ENCODE results near the gene ACSL3. TPM values are rescaled to one million over a fixed set of nuclear protein-coding genes. Genes with fewer than 3 reads are reported as not detected.
A peak's percentile ranks its signal among the peaks of the same experiment; 100 is the strongest.
"Not testable (repeated sequence)": the region's sequence is repeated elsewhere in the genome, so short reads cannot be mapped to it uniquely, and the experiment has no call there.

The ACSL3 gene
- total RNA-seq, 2 donors from 2014 or later: 36.1 to 37.1 TPM

GRCh38 chr2:222915092-222915957, 54.5 kb downstream of the ACSL3 start:
- Mint-ChIP-seq H3K27ac (peak overlapping the region in 1 of 2 donors; percentile 9), H3K36me3 (no peaks in the 10 kb centered on the region), H3K9me3 (no peaks in the 10 kb centered on the region)
- ATAC-seq: no peak
- no peak for DNase-seq (ENCODE audit: low spot score in 2 of 2)

GRCh38 chr2:222916229-222917197, 55.7 kb downstream of the ACSL3 start:
- no peak for ATAC-seq
- Mint-ChIP-seq H3K27ac (no peak overlapping the region), H3K36me3 (no peaks in the 10 kb centered on the region), H3K9me3 (no peaks in the 10 kb centered on the region)
- DNase-seq (ENCODE audit: low spot score in 2 of 2): no peak

- not testable (repeated sequence) for H3K27ac Mint-ChIP-seq, ATAC-seq, H3K36me3 Mint-ChIP-seq
These were observed 56.4 kb downstream of the ACSL3 start for GRCh38 chr2:222917212-222917611.

GRCh38 chr2:222919841-222920526, 59.1 kb downstream of the ACSL3 start:
- ATAC-seq: no peak
- H3K9me3 Mint-ChIP-seq: no peaks in the 10 kb centered on the region
- DNase-seq (ENCODE audit: low spot score in 2 of 2): no peak
- H3K36me3 Mint-ChIP-seq: peaks cover 0 to 4% of the 10 kb centered on the region in 2 donors
- H3K27ac Mint-ChIP-seq: peak overlapping the region in 1 of 2 donors; percentile 4

More at GRCh38 chr2:222917212-222917611, 56.4 kb downstream of the ACSL3 start:
- not testable (repeated sequence) for DNase-seq (ENCODE audit: low spot score in 2 of 2); H3K9me3 Mint-ChIP-seq

- ATAC-seq (no peak), DNase-seq (ENCODE audit: low spot score in 2 of 2) (no peak)
- peak overlapping the region in 1 of 2 donors; percentile 53 for H3K27ac Mint-ChIP-seq
- H3K36me3 Mint-ChIP-seq: peaks cover 0 to 4% of the 10 kb centered on the region in 2 donors
- no peaks in the 10 kb centered on the region for H3K9me3 Mint-ChIP-seq
These were observed 59.9 kb downstream of the ACSL3 start for GRCh38 chr2:222920657-222921186.

- ATAC-seq (no peak), DNase-seq (ENCODE audit: low spot score in 2 of 2) (no peak)
- Mint-ChIP-seq H3K9me3 (no peaks in the 10 kb centered on the region), H3K27ac (peak overlapping the region in 1 of 2 donors; percentile 65), H3K36me3 (peaks cover 0 to 4% of the 10 kb centered on the region in 2 donors)
These were observed 61.4 kb downstream of the ACSL3 start for GRCh38 chr2:222922019-222922800.

- ATAC-seq (no peak), DNase-seq (ENCODE audit: low spot score in 2 of 2) (no peak)
- peaks cover 8 to 11% of the 10 kb centered on the region in 2 donors for H3K36me3 Mint-ChIP-seq
- H3K27ac Mint-ChIP-seq: no peak overlapping the region
- H3K9me3 Mint-ChIP-seq: no peaks in the 10 kb centered on the region
These were observed 66.1 kb downstream of the ACSL3 start for GRCh38 chr2:222926915-222927314.

- DNase-seq (ENCODE audit: low spot score in 2 of 2) (no peak), ATAC-seq (no peak)
- no peak overlapping the region for H3K27ac Mint-ChIP-seq
- H3K36me3 Mint-ChIP-seq: peaks cover 9% of the 10 kb centered on the region in 2 donors
- no peaks in the 10 kb centered on the region for H3K9me3 Mint-ChIP-seq
These were observed 66.8 kb downstream of the ACSL3 start for GRCh38 chr2:222927600-222927999.

- Mint-ChIP-seq H3K9me3 (no peaks in the 10 kb centered on the region), H3K36me3 (peaks cover 10 to 12% of the 10 kb centered on the region in 2 donors), H3K27ac (no peak overlapping the region)
- DNase-seq (ENCODE audit: low spot score in 2 of 2): no peak
- no peak for ATAC-seq
These were observed 67.5 kb downstream of the ACSL3 start for GRCh38 chr2:222928335-222928734.

GRCh38 chr2:222930862-222931261, 70.0 kb downstream of the ACSL3 start:
- no peak for ATAC-seq
- Mint-ChIP-seq H3K36me3 (peaks cover 19 to 21% of the 10 kb centered on the region in 2 donors), H3K9me3 (no peaks in the 10 kb centered on the region), H3K27ac (no peak overlapping the region)
- DNase-seq (ENCODE audit: low spot score in 2 of 2): no peak

- H3K9me3 Mint-ChIP-seq: peaks cover 3% of the 10 kb centered on the region in 2 donors
- peak overlapping the region in 1 of 2 donors; percentile 6 for H3K27ac Mint-ChIP-seq
- H3K36me3 Mint-ChIP-seq: peaks cover 23 to 25% of the 10 kb centered on the region in 2 donors
- DNase-seq (ENCODE audit: low spot score in 2 of 2): no peak
- ATAC-seq: no peak
These were observed 70.8 kb downstream of the ACSL3 start for GRCh38 chr2:222931659-222932058.

- H3K27ac Mint-ChIP-seq: no peak overlapping the region
- peaks cover 35 to 39% of the 10 kb centered on the region in 2 donors for H3K36me3 Mint-ChIP-seq
These were observed 72.6 kb downstream of the ACSL3 start for GRCh38 chr2:222933458-222933857.

GRCh38 chr2:222935688-222936298, 75.0 kb downstream of the ACSL3 start:
- no peak for DNase-seq (ENCODE audit: low spot score in 2 of 2)
- Mint-ChIP-seq H3K9me3 (peaks cover 13 to 14% of the 10 kb centered on the region in 2 donors), H3K27ac (no peak overlapping the region), H3K36me3 (peaks cover 39 to 40% of the 10 kb centered on the region in 2 donors)
- ATAC-seq: no peak

More at GRCh38 chr2:222933458-222933857, 72.6 kb downstream of the ACSL3 start:
- DNase-seq (ENCODE audit: low spot score in 2 of 2) (no peak), ATAC-seq (no peak)
- H3K9me3 Mint-ChIP-seq: peaks cover 13 to 14% of the 10 kb centered on the region in 2 donors

GRCh38 chr2:222936705-222937104, 75.9 kb downstream of the ACSL3 start:
- Mint-ChIP-seq H3K9me3 (peaks cover 13 to 14% of the 10 kb centered on the region in 2 donors), H3K36me3 (peaks cover 33 to 36% of the 10 kb centered on the region in 2 donors), H3K27ac (no peak overlapping the region)
- DNase-seq (ENCODE audit: low spot score in 2 of 2) (no peak), ATAC-seq (no peak)

GRCh38 chr2:222938327-222938726, 77.5 kb downstream of the ACSL3 start:
- DNase-seq (ENCODE audit: low spot score in 2 of 2) (no peak), ATAC-seq (no peak)
- Mint-ChIP-seq H3K9me3 (peaks cover 13 to 14% of the 10 kb centered on the region in 2 donors), H3K36me3 (peaks cover 27 to 31% of the 10 kb centered on the region in 2 donors), H3K27ac (no peak overlapping the region)

Measured in activated naive CD4-positive, alpha-beta T cell treated with anti-CD3 and anti-CD28 coated beads, Interleukin-2, amount 50 U/mL, for 72 hours (primary cell).